Measurements from ENCODE around the gene CLDN8. TPM values are rescaled to one million over a fixed set of nuclear protein-coding genes. Genes with fewer than 3 reads are reported as not detected.

Gene CLDN8
- total and polyA plus RNA-seq, 9 of the 15 experiments (the other 6 are each of a cell fraction or from before 2014, with no cell fraction given), result not detected

DNA sequence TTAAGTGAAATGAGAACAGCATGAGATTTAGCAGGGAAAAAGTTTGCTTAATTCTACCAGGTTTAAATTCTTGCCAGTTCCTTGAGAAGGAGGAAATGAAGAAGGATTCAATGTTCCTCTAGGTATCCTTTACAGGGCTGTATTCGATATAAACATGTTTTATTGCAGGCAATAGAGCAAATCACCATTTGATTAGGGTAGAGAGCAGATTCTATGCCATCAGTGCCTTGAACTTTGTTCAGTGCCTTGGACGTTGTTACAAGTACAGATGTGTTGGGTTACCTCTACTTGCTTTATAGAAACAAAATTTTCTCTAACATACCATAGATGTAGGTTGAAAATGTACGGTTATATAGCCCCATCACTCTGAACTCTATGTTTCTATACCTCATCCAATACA is 18.2 kb upstream of the CLDN8 start (continued):
- TF ChIP-seq, protein P1, sequence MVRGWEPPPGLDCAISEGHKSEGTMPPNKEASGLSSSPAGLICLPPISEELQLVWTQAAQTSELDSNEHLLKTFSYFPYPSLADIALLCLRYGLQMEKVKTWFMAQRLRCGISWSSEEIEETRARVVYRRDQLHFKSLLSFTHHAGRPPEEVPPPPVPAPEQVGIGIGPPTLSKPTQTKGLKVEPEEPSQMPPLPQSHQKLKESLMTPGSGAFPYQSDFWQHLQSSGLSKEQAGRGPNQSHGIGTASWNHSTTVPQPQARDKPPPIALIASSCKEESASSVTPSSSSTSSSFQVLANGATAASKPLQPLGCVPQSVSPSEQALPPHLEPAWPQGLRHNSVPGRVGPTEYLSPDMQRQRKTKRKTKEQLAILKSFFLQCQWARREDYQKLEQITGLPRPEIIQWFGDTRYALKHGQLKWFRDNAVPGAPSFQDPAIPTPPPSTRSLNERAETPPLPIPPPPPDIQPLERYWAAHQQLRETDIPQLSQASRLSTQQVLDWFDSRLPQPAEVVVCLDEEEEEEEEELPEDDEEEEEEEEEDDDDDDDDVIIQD (CRISPR knock-in tag; IDR thresholded peaks at IDR 0.05), result no peak
- TF ChIP-seq, protein P2, sequence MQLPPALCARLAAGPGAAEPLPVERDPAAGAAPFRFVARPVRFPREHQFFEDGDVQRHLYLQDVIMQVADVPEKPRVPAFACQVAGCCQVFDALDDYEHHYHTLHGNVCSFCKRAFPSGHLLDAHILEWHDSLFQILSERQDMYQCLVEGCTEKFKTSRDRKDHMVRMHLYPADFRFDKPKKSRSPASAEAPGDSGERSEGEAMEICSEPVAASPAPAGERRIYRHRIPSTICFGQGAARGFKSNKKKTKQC (CRISPR knock-in tag; IDR thresholded peaks at IDR 0.05), result no peak
- TF ChIP-seq, protein P3, sequence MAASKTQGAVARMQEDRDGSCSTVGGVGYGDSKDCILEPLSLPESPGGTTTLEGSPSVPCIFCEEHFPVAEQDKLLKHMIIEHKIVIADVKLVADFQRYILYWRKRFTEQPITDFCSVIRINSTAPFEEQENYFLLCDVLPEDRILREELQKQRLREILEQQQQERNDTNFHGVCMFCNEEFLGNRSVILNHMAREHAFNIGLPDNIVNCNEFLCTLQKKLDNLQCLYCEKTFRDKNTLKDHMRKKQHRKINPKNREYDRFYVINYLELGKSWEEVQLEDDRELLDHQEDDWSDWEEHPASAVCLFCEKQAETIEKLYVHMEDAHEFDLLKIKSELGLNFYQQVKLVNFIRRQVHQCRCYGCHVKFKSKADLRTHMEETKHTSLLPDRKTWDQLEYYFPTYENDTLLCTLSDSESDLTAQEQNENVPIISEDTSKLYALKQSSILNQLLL (CRISPR knock-in tag; IDR thresholded peaks at IDR 0.05; ENCODE audit: borderline replicate concordance), result no peak
- TF ChIP-seq FIP1L1 (IDR thresholded peaks at IDR 0.05; ENCODE audit: low read depth, low read length, poor library complexity, severe bottlenecking) (no peak), CEBPB (tag; IDR thresholded peaks at IDR 0.05) (no peak)

DNA sequence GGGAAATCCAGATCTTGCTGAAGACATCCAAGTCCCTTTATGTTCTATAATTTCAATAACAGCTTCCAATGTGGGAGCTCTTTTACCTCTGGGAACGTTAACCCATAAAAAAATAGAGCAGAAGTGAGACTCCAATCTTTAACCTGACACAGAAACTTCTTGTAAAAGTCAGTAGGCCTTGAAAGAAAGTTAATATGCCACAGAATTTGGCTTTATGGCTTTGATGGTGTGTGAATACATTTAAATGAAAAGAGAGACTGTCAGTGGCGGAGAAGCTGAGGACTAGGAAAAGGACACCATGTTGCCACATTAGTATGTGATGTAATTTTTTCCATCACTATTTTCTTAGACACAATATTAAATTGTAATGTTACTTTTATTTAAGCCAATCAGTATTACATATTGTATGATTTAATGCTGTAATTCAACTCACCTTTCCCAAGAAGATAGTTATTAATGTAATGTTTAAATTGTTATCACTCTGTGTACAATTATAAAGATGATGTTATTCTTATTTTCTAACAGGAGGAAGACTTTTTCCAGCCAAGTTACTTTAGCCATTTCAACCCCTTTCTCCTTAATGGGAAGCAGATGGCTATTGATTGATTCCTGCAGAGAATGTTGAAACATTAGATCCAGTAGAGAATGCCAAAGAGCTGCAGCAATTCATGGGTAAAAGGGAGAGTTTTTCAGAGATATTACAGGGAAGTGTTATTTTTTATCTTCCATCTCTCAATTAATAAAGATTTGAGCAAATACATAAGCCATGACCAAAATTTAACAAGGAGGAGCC is 17.5 kb upstream of the CLDN8 start:
- Histone ChIP-seq H2AFZ (ENCODE audit: low read depth, low read length) (no peak overlapping the region), H3K27me3 (ENCODE audit: control insufficient read depth in 2 of 2, insufficient read depth in 2 of 2, low read length in 2 of 2) (no peaks in the 10 kb centered on the region), H3K9me1 (ENCODE audit: control insufficient read depth, insufficient read depth, low read length) (no peaks in the 10 kb centered on the region), H3K79me2 (ENCODE audit: control insufficient read depth, insufficient read depth, low read length) (no peaks in the 10 kb centered on the region), H3K36me3 (ENCODE audit: control insufficient read depth, insufficient read depth, low read length) (no peaks in the 10 kb centered on the region), H3K9me3 (replicated peaks; ENCODE audit: control insufficient read depth, insufficient read depth, low read depth, low read length) (no peaks in the 10 kb centered on the region), H4K20me1 (replicated peaks; ENCODE audit: control insufficient read depth, insufficient read depth, low read length) (no peaks in the 10 kb centered on the region), H3K9ac (ENCODE audit: insufficient read depth in 1 of 2, low read depth in 2 of 2, low read length in 2 of 2) (no peak overlapping the region), H3K4me1 (replicated peaks in 1 of 2; ENCODE audit: control insufficient read depth in 2 of 2, insufficient read depth in 2 of 2, low read length in 2 of 2) (no peaks in the 10 kb centered on the region), H3K27ac (ENCODE audit: extremely low read depth, low read depth, low read length) (no peak overlapping the region), H3K4me2 (ENCODE audit: insufficient read depth, low read length) (no peak overlapping the region), H3K4me3 (no peak overlapping the region)
- no TSS peak for BruUV-seq (replicated peaks)
- ATAC-seq (no peak), DNase-seq (ENCODE audit: extremely low read depth in 1 of 4, low spot score in 3 of 4) (no peak), FAIRE-seq (no peak)
- in situ Hi-C loops (cut with MboI) (no loop called here), intact Hi-C loops (cut with micrococcal nuclease) (no loop called here)
- WGBS (ENCODE audit: insufficient coverage, low coverage, missing lambda C conversion rate), result 4% methylated on average over 2 of the region's 2 CpGs
- POLR2A ChIA-PET, result no interaction called here
- CTCF ChIA-PET (ENCODE audit: low intra/inter-chr PET ratio), result no interaction called here
- TF ChIP-seq FOXK2 (conservative IDR thresholded peaks at IDR 0.05 in 1 of 2, IDR thresholded peaks at IDR 0.05 in 1 of 2; ENCODE audit: low read depth in 2 of 2) (no peak), HDAC8 (tag; IDR thresholded peaks at IDR 0.05) (no peak), ILF3 (IDR thresholded peaks at IDR 0.05; ENCODE audit: borderline replicate concordance) (no peak), POLR2AphosphoS5 (IDR thresholded peaks at IDR 0.05; ENCODE audit: control insufficient read depth, insufficient read depth, low read depth, low read length) (no peak), ZNF699 (CRISPR knock-in tag; IDR thresholded peaks at IDR 0.05; ENCODE audit: insufficient replicate concordance) (no peak)
- TF ChIP-seq, protein P4, sequence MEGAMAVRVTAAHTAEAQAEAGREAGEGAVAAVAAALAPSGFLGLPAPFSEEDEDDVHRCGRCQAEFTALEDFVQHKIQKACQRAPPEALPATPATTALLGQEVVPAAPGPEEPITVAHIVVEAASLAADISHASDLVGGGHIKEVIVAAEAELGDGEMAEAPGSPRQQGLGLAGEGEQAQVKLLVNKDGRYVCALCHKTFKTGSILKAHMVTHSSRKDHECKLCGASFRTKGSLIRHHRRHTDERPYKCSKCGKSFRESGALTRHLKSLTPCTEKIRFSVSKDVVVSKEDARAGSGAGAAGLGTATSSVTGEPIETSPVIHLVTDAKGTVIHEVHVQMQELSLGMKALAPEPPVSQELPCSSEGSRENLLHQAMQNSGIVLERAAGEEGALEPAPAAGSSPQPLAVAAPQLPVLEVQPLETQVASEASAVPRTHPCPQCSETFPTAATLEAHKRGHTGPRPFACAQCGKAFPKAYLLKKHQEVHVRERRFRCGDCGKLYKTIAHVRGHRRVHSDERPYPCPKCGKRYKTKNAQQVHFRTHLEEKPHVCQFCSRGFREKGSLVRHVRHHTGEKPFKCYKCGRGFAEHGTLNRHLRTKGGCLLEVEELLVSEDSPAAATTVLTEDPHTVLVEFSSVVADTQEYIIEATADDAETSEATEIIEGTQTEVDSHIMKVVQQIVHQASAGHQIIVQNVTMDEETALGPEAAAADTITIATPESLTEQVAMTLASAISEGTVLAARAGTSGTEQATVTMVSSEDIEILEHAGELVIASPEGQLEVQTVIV (CRISPR knock-in tag; IDR thresholded peaks at IDR 0.05; ENCODE audit: borderline replicate concordance), result no peak
